NCI-H187 treated with DMSO at 0.1 percent for 48 hours (cell line): ENCODE data around the gene TMEM255B.
A peak's percentile ranks its signal among the peaks of the same experiment; 100 is the strongest.

ENCODE experiments used
- DNase-seq: peaks from one replicate; lab custom pipeline; 2025; lab: John Stamatoyannopoulos, UW

The TMEM255B gene

GRCh38 chr13:113768018-113768905 is 9.2 kb downstream of the TMEM255B start:
- DNase-seq, result no peak

- no peak for DNase-seq
These were observed 10.1 kb downstream of the TMEM255B start for GRCh38 chr13:113769106-113769505.

- DNase-seq, result no peak
These were observed 10.9 kb downstream of the TMEM255B start for GRCh38 chr13:113769881-113770280.

- DNase-seq, result no peak
These were observed 11.4 kb downstream of the TMEM255B start for GRCh38 chr13:113770441-113770840.

GRCh38 chr13:113770937-113771336 is 11.9 kb downstream of the TMEM255B start:
- no peak for DNase-seq

GRCh38 chr13:113771709-113772331 is 12.8 kb downstream of the TMEM255B start:
- DNase-seq, result no peak

- DNase-seq, result no peak
These were observed 15.4 kb downstream of the TMEM255B start for GRCh38 chr13:113774177-113775107.

- no peak for DNase-seq
These were observed 16.6 kb downstream of the TMEM255B start for GRCh38 chr13:113775451-113776145.

GRCh38 chr13:113776231-113777125 is 17.5 kb downstream of the TMEM255B start:
- DNase-seq, result peak; percentile 45

GRCh38 chr13:113777311-113778260 is 18.6 kb downstream of the TMEM255B start:
- no peak for DNase-seq

- DNase-seq, result no peak
These were observed 22.5 kb downstream of the TMEM255B start for GRCh38 chr13:113781571-113781970.

GRCh38 chr13:113782472-113782871 is 23.4 kb downstream of the TMEM255B start:
- no peak for DNase-seq

- DNase-seq, result no peak
These were observed 24.3 kb downstream of the TMEM255B start for GRCh38 chr13:113783200-113783881.

GRCh38 chr13:113783966-113784644 is 25.1 kb downstream of the TMEM255B start:
- no peak for DNase-seq

- no peak for DNase-seq
These were observed 25.6 kb downstream of the TMEM255B start for GRCh38 chr13:113784645-113785024.

GRCh38 chr13:113785051-113786010 is 26.3 kb downstream of the TMEM255B start:
- DNase-seq, result no peak

GRCh38 chr13:113786262-113786841 is 27.3 kb downstream of the TMEM255B start:
- no peak for DNase-seq
